CD4-positive, alpha-beta T cell treated with Interferon gamma for 1 hour (primary cell): ENCODE measurements around the gene RAVER1.
"Not testable (repeated sequence)": the region's sequence is repeated elsewhere in the genome, so short reads cannot be mapped to it uniquely, and the experiment has no call there.

Experiments
- DNase-seq: peaks from one replicate; pipeline ENCODE4 v3.0.0-alpha.2; 2020

RAVER1 gene

DNA sequence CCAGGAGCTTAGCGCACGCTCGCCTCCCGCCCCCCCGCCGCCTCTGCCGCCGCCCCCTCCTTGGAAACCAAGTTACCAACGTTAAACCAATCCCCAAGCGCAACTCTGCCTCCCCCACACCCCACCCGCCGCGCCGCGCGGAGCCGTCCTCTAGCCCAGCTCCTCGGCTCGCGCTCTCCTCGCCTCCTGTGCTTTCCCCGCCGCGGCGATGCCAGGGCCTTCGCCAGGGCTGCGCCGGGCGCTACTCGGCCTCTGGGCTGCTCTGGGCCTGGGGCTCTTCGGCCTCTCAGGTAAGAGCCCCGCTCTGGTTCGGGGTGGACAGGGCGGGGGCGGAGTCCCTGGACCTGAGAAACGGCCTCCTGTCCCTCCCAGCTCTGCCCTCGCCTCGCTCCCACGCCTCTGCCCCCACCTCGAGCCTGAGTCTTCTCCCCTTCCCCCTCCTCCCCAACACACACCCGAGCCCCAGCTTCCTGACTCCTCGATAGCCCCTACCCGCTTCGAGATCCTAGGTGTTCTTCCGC, 43.4 kb downstream of the RAVER1 start, which contains the start of gene ICAM5:
Gene ICAM5, plus strand, starts transcription at position 117 of the 521 bp plus-strand sequence. Its CDS starts 92 bp downstream, at position 209.
- DNase-seq: no peak

DNA sequence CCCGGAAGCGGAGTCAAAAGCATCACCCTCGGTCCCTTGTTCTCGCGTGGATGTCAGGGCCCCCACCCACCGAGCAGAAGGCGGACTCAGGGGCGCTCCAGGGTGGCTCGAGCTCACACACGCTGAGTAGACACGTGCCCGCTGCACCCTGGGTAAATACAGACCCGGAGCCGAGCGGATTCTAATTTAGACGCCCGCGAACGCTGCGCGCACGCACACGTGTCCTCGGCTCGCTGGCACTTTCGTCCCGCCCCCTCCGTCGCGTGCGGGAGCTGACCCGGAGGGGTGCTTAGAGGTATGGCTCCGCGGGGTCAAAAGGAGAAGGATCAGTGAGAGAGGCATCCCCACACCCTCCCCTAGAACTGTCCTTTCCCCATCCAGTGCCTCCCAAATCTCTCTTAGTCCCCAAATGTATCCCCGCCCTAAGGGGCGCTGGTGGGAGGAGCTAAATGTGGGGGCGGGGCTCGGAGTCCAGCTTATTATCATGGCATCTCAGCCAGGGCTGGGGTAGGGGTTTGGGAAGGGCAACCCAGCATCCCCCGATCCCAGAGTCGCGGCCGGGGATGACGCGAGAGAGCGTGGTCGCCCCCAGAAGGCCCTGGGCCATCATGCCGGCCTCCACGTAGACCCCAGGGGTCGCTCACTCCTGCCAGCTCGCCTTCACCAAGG, 44.0 kb downstream of the RAVER1 start:
- peak; percentile 64 for DNase-seq

DNA sequence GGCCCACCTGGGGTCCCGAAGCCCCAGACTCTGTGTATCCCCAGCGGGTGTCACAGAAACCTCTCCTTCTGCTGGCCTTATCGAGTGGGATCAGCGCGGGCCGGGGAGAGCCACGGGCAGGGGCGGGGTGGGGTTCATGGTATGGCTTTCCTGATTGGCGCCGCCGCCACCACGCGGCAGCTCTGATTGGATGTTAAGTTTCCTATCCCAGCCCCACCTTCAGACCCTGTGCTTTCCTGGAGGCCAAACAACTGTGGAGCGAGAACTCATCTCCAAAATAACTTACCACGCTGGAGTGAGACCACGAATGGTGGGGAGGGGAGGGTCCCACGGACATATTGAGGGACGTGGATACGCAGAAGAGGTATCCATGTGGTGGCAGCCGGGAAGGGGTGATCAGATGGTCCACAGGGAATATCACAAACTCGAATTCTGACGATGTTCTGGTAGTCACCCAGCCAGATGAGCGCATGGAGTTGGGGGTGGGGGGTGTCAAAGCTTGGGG, 44.6 kb downstream of the RAVER1 start:
- no peak for DNase-seq

DNA sequence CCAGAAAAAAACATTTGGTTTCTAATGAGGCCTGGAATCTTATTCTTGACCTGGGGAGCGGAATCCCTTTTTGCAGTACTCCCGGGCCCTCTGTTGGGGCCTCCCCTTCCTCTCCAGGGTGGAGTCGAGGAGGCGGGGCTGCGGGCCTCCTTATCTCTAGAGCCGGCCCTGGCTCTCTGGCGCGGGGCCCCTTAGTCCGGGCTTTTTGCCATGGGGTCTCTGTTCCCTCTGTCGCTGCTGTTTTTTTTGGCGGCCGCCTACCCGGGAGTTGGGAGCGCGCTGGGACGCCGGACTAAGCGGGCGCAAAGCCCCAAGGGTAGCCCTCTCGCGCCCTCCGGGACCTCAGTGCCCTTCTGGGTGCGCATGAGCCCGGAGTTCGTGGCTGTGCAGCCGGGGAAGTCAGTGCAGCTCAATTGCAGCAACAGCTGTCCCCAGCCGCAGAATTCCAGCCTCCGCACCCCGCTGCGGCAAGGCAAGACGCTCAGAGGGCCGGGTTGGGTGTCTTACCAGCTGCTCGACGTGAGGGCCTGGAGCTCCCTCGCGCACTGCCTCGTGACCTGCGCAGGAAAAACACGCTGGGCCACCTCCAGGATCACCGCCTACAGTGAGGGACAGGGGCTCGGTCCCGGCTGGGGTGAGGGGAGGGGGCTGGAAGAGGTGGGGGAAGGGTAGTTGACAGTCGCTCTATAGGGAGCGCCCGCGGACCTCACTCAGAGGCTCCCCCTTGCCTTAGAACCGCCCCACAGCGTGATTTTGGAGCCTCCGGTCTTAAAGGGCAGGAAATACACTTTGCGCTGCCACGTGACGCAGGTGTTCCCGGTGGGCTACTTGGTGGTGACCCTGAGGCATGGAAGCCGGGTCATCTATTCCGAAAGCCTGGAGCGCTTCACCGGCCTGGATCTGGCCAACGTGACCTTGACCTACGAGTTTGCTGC, 46.3 kb downstream of the RAVER1 start, which contains the start of gene ICAM4:
Gene ICAM4, plus strand, starts transcription at position 153 of the 935 bp plus-strand sequence. Its CDS starts 58 bp downstream, at position 211.
- DNase-seq: peak; percentile 53

DNA sequence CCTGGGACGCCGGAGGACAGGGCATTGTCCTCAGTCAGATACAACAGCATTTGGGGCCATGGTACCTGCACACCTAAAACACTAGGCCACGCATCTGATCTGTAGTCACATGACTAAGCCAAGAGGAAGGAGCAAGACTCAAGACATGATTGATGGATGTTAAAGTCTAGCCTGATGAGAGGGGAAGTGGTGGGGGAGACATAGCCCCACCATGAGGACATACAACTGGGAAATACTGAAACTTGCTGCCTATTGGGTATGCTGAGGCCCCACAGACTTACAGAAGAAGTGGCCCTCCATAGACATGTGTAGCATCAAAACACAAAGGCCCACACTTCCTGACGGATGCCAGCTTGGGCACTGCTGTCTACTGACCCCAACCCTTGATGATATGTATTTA, 47.9 kb downstream of the RAVER1 start:
- DNase-seq: no peak

DNA sequence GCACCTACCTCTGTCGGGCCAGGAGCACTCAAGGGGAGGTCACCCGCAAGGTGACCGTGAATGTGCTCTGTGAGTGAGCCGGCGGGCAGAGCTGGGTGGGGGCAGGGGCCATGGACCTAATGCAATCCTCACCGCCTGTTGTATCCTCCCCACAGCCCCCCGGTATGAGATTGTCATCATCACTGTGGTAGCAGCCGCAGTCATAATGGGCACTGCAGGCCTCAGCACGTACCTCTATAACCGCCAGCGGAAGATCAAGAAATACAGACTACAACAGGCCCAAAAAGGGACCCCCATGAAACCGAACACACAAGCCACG, 48.4 kb downstream of the RAVER1 start:
- no peak for DNase-seq

DNA sequence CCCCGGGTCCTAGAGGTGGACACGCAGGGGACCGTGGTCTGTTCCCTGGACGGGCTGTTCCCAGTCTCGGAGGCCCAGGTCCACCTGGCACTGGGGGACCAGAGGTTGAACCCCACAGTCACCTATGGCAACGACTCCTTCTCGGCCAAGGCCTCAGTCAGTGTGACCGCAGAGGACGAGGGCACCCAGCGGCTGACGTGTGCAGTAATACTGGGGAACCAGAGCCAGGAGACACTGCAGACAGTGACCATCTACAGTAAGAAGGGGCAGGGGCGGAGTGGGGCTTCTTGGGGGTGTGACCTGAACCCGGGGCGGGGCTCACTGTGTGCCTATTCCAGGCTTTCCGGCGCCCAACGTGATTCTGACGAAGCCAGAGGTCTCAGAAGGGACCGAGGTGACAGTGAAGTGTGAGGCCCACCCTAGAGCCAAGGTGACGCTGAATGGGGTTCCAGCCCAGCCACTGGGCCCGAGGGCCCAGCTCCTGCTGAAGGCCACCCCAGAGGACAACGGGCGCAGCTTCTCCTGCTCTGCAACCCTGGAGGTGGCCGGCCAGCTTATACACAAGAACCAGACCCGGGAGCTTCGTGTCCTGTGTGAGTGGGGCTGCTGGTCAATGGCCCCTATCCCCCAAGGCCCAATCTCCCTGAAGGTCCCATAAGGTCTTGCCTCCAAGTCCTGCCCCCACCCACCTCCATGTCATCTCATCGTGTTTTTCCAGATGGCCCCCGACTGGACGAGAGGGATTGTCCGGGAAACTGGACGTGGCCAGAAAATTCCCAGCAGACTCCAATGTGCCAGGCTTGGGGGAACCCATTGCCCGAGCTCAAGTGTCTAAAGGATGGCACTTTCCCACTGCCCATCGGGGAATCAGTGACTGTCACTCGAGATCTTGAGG, 49.0 kb downstream of the RAVER1 start:
- DNase-seq: no peak

DNA sequence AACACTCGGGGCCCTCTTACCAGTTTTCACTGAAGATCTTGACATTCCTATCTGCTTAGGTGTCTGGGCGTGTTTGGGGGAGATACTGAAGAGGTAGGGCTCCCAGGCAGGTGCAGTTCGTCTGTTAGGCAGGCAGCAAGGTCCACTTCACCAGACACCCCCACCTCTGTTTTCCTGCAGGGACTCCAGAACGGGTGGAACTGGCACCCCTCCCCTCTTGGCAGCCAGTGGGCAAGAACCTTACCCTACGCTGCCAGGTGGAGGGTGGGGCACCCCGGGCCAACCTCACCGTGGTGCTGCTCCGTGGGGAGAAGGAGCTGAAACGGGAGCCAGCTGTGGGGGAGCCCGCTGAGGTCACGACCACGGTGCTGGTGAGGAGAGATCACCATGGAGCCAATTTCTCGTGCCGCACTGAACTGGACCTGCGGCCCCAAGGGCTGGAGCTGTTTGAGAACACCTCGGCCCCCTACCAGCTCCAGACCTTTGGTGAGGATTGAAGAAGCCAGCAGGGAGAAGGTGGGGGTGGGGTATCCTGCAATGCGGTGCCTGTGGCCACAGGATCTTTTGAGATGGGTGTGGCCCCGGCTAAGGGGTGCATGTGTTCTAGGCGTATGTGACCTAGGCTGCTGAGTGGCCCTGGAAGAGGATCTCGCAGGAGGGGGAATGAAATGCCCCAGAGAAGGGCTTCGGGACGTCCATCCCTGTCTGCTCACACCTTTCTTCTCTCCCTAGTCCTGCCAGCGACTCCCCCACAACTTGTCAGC, 49.8 kb downstream of the RAVER1 start:
- no peak for DNase-seq

DNA sequence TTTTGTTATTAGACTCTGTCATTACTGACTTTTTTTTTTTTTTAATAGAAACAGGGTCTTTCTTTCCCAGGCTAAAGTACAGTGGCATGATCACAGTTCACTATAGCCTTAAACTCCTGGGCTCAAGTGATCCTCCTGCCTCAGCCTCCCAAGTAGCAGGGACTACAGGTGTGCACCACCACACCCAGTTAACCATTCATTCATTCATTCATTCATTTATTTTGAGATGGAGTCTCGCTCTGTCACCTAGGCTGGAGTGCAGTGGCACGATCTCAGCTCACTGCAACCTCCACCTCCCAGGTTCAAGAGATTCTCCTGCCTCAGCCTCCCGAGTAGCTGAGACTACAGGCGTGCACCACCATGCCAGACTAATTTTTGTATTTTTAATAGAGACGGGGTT, 51.3 kb downstream of the RAVER1 start:
- DNase-seq: not testable (repeated sequence)

DNA sequence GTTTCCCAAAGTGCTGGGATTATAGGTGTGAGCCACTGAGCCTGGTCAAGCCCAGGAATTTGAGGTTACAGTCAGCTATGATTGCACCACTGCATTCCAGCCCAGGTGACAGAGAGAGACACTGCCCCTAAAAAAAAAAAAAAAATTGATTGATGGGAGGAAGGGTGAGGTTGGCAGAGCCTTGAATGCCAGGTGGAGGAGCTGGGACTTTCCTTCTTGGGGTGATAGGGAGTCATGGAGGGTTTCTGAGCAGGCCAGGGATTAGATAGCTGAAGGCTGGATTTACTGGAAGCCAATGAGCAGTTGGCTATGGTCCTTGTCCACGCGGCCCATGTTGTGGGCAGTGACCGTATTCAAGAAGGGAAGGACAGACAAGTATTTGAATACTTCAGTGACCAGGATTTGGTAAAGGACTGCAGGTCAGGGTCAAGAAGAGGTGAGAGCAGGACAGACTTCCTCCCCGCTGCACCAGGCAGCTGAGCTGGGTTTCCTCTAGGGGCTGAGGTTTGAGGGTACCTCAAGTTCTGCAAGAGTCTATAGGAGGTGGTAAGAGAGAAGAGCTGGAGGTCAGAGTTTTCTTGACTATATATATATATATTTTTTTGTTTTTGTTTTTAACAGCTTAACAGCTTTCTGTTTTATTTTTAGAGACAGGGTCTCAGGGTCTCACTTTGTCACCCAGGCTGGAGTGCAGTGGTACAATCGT, 53.4 kb downstream of the RAVER1 start:
- no peak for DNase-seq

DNA sequence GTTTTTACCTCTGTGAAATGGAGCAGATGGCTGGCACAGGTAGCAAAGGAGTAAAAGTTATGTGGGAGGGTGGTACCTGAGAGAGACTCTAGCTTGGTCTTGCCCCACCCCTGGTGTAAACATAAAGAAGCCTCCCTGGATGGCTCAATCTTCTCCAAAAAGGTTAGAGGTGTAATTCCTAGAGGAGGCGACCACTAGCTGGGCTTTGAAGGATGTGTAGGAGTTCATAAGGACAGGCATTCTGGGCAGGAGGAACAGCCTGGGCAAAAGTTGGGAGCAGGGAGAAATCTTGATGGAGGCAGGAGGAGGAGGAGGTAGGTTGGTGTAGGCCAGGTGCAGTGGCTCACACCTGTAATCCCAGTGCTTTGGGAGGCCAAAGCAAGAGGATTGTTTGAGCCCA, 54.4 kb downstream of the RAVER1 start:
- DNase-seq: no peak

DNA sequence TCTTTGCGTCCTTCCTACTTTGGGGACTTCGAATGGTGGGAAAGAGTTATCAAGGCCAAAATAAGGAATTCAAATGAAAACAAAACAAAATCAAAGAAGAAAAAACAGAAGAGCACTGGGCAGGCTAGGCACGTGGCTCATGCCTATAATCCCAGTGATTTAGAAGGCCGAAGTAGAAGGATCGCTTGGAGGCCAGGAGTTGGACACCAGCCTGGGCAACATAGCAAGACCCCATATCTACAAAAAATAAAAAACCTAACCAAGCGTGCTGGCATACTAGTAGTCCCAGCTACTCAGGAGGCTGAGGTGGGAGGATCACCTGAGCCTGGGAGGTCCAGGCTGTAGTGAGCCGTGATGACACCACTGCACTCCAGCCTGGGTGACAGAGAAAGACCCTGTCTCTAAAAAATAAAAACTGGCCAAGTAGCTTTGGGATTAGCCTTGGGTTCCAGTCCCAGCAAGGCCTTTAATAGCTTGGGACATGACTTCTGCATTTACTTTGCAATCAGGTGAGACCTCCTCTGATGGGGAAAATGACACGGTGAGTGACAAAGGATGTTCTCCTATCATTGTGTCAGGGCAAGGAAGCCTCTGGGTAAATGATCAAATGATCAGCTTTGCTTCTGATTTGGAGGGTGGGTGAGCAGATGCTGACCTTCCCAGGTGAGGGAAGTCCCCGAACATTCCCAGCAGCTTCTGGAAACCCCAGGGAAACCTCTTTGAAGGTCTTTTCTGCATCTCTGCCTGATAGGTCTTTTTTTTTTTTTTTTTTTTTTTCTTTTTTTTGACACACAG, 55.3 kb downstream of the RAVER1 start:
- no peak for DNase-seq

DNA sequence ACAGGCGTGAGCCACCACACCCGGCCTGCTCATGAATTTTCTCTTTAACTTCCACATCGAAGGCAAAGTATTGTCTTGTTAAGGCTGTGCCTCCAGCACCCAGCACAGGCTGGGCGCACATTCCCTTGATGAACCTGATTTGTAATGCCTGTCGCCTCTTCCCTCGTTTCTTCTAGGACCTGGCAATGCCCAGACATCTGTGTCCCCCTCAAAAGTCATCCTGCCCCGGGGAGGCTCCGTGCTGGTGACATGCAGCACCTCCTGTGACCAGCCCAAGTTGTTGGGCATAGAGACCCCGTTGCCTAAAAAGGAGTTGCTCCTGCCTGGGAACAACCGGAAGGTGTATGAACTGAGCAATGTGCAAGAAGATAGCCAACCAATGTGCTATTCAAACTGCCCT, 58.7 kb downstream of the RAVER1 start:
- no peak for DNase-seq

DNA sequence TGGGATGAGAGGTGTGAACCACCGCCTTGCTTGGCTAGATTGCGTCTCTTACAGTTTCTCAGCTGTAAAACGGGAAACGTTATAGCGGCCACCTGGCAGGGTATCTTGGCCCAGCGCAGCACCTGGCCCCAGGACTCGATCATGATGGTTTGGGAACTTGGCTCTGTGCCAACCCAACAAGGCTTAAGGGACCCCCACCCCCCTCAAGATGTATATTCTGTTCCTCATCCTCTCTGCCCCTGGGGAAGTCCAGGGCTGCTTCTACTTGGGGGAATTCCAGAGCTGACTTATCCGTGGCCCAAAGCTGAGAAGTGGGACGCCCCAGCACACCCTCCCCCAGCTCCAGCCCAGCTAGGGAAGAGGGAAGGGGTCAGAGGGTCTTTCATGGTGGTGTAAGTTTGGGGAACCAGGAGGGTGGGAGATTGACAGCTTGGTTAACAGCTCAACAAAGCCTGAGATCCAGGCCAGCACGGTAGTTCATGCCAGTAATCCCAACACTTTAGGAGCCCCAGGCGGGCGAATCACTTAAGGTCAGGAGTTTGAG, 61.7 kb downstream of the RAVER1 start:
- peak; percentile 80 for DNase-seq

DNA sequence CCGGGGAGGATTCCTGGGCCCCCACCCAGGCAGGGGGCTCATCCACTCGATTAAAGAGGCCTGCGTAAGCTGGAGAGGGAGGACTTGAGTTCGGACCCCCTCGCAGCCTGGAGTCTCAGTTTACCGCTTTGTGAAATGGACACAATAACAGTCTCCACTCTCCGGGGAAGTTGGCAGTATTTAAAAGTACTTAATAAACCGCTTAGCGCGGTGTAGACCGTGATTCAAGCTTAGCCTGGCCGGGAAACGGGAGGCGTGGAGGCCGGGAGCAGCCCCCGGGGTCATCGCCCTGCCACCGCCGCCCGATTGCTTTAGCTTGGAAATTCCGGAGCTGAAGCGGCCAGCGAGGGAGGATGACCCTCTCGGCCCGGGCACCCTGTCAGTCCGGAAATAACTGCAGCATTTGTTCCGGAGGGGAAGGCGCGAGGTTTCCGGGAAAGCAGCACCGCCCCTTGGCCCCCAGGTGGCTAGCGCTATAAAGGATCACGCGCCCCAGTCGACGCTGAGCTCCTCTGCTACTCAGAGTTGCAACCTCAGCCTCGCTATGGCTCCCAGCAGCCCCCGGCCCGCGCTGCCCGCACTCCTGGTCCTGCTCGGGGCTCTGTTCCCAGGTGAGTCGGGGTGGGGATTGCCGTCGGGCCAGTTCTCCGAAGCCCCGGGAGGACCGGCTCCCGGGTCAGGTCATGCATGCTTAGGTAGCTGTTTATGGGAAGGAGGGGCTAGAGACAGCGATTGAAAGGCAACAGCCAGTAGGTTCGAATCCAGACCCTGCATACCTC, 62.5 kb downstream of the RAVER1 start, which contains the start of gene ICAM1:
Gene ICAM1, plus strand, starts transcription at position 505 of the 779 bp plus-strand sequence. Its CDS starts 40 bp downstream, at position 545.
- DNase-seq: peak; percentile 91

DNA sequence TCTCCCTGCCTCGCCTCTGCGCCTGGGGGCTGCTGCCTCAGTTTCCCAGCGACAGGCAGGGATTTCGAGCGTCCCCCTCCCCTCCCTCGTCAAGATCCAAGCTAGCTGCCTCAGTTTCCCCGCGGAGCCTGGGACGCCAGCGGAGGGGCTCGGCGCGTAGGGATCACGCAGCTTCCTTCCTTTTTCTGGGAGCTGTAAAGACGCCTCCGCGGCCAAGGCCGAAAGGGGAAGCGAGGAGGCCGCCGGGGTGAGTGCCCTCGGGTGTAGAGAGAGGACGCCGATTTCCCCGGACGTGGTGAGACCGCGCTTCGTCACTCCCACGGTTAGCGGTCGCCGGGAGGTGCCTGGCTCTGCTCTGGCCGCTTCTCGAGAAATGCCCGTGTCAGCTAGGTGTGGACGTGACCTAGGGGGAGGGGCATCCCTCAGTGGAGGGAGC, 63.1 kb downstream of the RAVER1 start:
- DNase-seq: peak; percentile 88

DNA sequence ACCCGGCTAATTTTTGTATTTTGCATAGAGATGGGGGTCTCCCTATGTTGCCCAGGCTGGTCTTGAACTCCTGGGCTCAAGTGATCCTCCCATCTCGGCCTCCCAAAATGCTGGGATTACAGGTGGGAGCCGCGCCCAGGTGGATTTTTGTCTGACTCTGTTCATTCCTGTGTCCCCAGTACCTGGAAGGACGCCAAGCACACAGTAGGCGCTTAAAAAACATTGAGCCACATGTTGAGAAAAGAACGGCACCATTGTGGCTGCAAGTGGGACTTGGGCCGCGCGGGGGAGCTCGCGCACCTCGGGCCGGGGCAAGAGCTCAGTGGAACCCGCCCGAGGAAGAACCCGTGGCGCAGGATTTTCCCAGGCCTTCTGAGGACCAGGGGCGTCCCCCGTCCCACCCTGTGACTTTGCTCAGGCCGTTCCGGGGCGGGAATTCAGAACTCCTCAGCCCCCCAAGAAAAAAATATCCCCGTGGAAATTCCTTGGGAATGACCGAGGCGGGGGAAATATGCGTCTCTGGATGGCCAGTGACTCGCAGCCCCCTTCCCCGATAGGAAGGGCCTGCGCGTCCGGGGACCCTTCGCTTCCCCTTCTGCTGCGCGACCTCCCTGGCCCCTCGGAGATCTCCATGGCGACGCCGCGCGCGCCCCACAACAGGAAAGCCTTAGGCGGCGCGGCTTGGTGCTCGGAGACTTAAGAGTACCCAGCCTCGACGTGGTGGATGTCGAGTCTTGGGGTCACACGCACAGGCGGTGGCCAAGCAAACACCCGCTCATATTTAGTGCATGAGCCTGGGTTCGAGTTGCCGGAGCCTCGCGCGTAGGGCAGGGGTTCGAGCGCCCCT, 63.8 kb downstream of the RAVER1 start:
- DNase-seq: peak; percentile 87

DNA sequence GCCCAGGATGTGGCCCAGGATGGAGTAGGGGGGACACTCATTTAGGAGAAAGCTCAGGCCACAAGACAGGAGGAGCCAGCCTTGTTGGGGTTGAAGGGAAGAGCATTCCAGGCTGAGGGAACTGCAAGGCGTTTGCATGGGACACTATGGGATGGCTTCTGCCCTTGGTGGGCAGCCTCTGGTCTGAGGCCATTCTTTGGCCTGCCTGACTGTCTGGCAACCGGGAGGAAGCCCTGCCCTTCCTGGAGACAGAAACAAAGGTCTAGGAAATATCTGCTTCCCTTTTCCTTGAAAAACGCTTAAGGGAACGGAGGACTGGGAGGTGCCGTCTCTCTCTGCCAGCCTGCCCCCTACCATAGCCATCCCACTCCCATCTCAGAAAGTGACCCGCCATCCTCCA, 65.3 kb downstream of the RAVER1 start:
- no peak for DNase-seq
